ENCODE data around the gene RNF220.

RNF220 gene

GRCh38 chr1:44636688-44637598 is 231.9 kb downstream of the RNF220 start:
- DNase-seq (ENCODE audit: low read depth) = peak; percentile 33

GRCh38 chr1:44637702-44638411 is 232.8 kb downstream of the RNF220 start:
- DNase-seq (ENCODE audit: low read depth) = no peak

GRCh38 chr1:44640200-44640853 is 235.3 kb downstream of the RNF220 start:
- no peak for DNase-seq (ENCODE audit: low read depth)

- no peak for DNase-seq (ENCODE audit: low read depth)
Measured at GRCh38 chr1:44641126-44642102, 236.4 kb downstream of the RNF220 start.

GRCh38 chr1:44642255-44642654 is 237.2 kb downstream of the RNF220 start:
- DNase-seq (ENCODE audit: low read depth) = no peak

GRCh38 chr1:44642925-44643324 is 237.9 kb downstream of the RNF220 start:
- DNase-seq (ENCODE audit: low read depth) = no peak

- DNase-seq (ENCODE audit: low read depth) = no peak
Measured at GRCh38 chr1:44643721-44644334, 238.8 kb downstream of the RNF220 start.

GRCh38 chr1:44644806-44645205 is 239.8 kb downstream of the RNF220 start:
- no peak for DNase-seq (ENCODE audit: low read depth)

- no peak for DNase-seq (ENCODE audit: low read depth)
Measured at GRCh38 chr1:44645476-44646244, 240.6 kb downstream of the RNF220 start.

GRCh38 chr1:44646261-44647110 is 241.4 kb downstream of the RNF220 start:
- peak; percentile 29 for DNase-seq (ENCODE audit: low read depth)

GRCh38 chr1:44647896-44648295 is 242.8 kb downstream of the RNF220 start:
- no peak for DNase-seq (ENCODE audit: low read depth)

- no peak for DNase-seq (ENCODE audit: low read depth)
Measured at GRCh38 chr1:44648529-44649250, 243.6 kb downstream of the RNF220 start.

GRCh38 chr1:44649788-44650158 is 244.7 kb downstream of the RNF220 start:
- no peak for DNase-seq (ENCODE audit: low read depth)

- DNase-seq (ENCODE audit: low read depth) = no peak
Measured at GRCh38 chr1:44650159-44650831, 245.2 kb downstream of the RNF220 start.

- DNase-seq (ENCODE audit: low read depth) = no peak
Measured at GRCh38 chr1:44651069-44651468, 246.0 kb downstream of the RNF220 start.

- DNase-seq (ENCODE audit: low read depth) = peak; percentile 71
Measured at GRCh38 chr1:44652445-44653106, 247.5 kb downstream of the RNF220 start.

All from EH (cell line).